H1 (cell line): ENCODE results near the gene ACSF3. TPM values are rescaled to one million over a fixed set of nuclear protein-coding genes. Genes with fewer than 3 reads are reported as not detected.

ENCODE experiments used
- CEBPB ChIP-seq: IDR thresholded peaks from 2 replicates; pipeline ENCODE4 v1.6.1; 2012; ENCODE audit warnings: low read depth, low read length
- EGR1 ChIP-seq: IDR thresholded peaks from 2 replicates; pipeline ENCODE4 v1.6.1; 2011; ENCODE audit warnings: low read depth, low read length, borderline replicate concordance
- KDM5A ChIP-seq: fragments of 200-600 bp; IDR thresholded peaks from 2 replicates; pipeline ENCODE4 v1.7.1; 2012; ENCODE audit warnings: mild to moderate bottlenecking, low read length, inconsistent platforms, mixed read lengths
- NANOG ChIP-seq: IDR thresholded peaks from 2 replicates; pipeline ENCODE4 v1.6.1; 2011; ENCODE audit warnings: low read length, low read depth, mild to moderate bottlenecking, inconsistent platforms; ENCODE audit not compliant: insufficient read depth, poor library complexity, severe bottlenecking
- POLR2AphosphoS5 ChIP-seq: IDR thresholded peaks from 2 replicates; pipeline ENCODE4 v1.6.1; 2011; ENCODE audit warnings: low read depth, low read length
- RAD21 ChIP-seq, 2 experiments: IDR thresholded peaks in 1 of 2; conservative IDR thresholded peaks in 1 of 2; 2 replicates each; pipeline ENCODE4 v1.6.1; 2011; ENCODE audit warnings: low read depth in 2 of 2, low read length in 2 of 2, improper control_type of control experiment in 1 of 2, inconsistent platforms in 1 of 2, mild to moderate bottlenecking in 1 of 2, moderate library complexity in 1 of 2
- TAF7 ChIP-seq: optimal IDR thresholded peaks from 2 replicates; pipeline ENCODE3; 2011; ENCODE audit warnings: low read depth, mild to moderate bottlenecking, inconsistent platforms, low read length, moderate library complexity, borderline replicate concordance
- YY1 ChIP-seq: IDR thresholded peaks from 2 replicates; pipeline ENCODE4 v1.6.1; 2011; ENCODE audit warnings: low read depth, mild to moderate bottlenecking, low read length
- polyA plus RNA-seq, 7 experiments: library from polyadenylated mRNA; depleted of rRNA in 3 of 7; stranded (reverse) in 5 of 7; unstranded in 2 of 7; fragments of >200 nt in 5 of 7; fragments of 200-250 nt in 2 of 7; gene quantifications; 1 replicate in 5 of 7; 2 replicates in 1 of 7; 4 replicates in 1 of 7; pipeline versions ENCODE4 v1.2.1 to v1.2.3, GENCODE V29; 2011 to 2013; ENCODE audit warnings: missing spikeins in 2 of 7, mixed read lengths in 2 of 7
- total RNA-seq: library from RNA; stranded (reverse); fragmentation: NEBNext Ultra II Directional; extraction: Animal tissue kit (Norgen Biotek cat#: 25700); gene quantifications from 2 replicates; pipeline ENCODE4 v1.2.1, GENCODE V29; 2021
- TF ChIP-seq, protein P1 (sequence below): fragments of 300-600 bp; sonication (generic); IDR thresholded peaks from 2 replicates; pipeline ENCODE4 v1.7.1; 2012; ENCODE audit warnings: low read length, moderate library complexity, mild to moderate bottlenecking, inconsistent platforms; ENCODE audit not compliant: insufficient replicate concordance
- TF ChIP-seq, protein P2 (sequence below): IDR thresholded peaks from 2 replicates; pipeline ENCODE4 v1.6.1; 2011; ENCODE audit warnings: low read length, improper control_type of control experiment

ACSF3 gene
- total and polyA plus RNA-seq, 2 of the 8 experiments (the other 6 are each of a cell fraction or from before 2014, with no cell fraction given) = 15.6 to 22.9 TPM

GRCh38 chr16:89105599-89106151 is 12.0 kb downstream of the ACSF3 start (continued):
- TF ChIP-seq, protein P1, sequence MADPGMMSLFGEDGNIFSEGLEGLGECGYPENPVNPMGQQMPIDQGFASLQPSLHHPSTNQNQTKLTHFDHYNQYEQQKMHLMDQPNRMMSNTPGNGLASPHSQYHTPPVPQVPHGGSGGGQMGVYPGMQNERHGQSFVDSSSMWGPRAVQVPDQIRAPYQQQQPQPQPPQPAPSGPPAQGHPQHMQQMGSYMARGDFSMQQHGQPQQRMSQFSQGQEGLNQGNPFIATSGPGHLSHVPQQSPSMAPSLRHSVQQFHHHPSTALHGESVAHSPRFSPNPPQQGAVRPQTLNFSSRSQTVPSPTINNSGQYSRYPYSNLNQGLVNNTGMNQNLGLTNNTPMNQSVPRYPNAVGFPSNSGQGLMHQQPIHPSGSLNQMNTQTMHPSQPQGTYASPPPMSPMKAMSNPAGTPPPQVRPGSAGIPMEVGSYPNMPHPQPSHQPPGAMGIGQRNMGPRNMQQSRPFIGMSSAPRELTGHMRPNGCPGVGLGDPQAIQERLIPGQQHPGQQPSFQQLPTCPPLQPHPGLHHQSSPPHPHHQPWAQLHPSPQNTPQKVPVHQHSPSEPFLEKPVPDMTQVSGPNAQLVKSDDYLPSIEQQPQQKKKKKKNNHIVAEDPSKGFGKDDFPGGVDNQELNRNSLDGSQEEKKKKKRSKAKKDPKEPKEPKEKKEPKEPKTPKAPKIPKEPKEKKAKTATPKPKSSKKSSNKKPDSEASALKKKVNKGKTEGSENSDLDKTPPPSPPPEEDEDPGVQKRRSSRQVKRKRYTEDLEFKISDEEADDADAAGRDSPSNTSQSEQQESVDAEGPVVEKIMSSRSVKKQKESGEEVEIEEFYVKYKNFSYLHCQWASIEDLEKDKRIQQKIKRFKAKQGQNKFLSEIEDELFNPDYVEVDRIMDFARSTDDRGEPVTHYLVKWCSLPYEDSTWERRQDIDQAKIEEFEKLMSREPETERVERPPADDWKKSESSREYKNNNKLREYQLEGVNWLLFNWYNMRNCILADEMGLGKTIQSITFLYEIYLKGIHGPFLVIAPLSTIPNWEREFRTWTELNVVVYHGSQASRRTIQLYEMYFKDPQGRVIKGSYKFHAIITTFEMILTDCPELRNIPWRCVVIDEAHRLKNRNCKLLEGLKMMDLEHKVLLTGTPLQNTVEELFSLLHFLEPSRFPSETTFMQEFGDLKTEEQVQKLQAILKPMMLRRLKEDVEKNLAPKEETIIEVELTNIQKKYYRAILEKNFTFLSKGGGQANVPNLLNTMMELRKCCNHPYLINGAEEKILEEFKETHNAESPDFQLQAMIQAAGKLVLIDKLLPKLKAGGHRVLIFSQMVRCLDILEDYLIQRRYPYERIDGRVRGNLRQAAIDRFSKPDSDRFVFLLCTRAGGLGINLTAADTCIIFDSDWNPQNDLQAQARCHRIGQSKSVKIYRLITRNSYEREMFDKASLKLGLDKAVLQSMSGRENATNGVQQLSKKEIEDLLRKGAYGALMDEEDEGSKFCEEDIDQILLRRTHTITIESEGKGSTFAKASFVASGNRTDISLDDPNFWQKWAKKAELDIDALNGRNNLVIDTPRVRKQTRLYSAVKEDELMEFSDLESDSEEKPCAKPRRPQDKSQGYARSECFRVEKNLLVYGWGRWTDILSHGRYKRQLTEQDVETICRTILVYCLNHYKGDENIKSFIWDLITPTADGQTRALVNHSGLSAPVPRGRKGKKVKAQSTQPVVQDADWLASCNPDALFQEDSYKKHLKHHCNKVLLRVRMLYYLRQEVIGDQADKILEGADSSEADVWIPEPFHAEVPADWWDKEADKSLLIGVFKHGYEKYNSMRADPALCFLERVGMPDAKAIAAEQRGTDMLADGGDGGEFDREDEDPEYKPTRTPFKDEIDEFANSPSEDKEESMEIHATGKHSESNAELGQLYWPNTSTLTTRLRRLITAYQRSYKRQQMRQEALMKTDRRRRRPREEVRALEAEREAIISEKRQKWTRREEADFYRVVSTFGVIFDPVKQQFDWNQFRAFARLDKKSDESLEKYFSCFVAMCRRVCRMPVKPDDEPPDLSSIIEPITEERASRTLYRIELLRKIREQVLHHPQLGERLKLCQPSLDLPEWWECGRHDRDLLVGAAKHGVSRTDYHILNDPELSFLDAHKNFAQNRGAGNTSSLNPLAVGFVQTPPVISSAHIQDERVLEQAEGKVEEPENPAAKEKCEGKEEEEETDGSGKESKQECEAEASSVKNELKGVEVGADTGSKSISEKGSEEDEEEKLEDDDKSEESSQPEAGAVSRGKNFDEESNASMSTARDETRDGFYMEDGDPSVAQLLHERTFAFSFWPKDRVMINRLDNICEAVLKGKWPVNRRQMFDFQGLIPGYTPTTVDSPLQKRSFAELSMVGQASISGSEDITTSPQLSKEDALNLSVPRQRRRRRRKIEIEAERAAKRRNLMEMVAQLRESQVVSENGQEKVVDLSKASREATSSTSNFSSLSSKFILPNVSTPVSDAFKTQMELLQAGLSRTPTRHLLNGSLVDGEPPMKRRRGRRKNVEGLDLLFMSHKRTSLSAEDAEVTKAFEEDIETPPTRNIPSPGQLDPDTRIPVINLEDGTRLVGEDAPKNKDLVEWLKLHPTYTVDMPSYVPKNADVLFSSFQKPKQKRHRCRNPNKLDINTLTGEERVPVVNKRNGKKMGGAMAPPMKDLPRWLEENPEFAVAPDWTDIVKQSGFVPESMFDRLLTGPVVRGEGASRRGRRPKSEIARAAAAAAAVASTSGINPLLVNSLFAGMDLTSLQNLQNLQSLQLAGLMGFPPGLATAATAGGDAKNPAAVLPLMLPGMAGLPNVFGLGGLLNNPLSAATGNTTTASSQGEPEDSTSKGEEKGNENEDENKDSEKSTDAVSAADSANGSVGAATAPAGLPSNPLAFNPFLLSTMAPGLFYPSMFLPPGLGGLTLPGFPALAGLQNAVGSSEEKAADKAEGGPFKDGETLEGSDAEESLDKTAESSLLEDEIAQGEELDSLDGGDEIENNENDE = no peak
- TF ChIP-seq YY1 = no peak
- TF ChIP-seq NANOG = no peak
- no peak for TF ChIP-seq EGR1
- no peak for TF ChIP-seq RAD21 (IDR thresholded peaks at IDR 0.05 in 1 of 2, conservative IDR thresholded peaks at IDR 0.05 in 1 of 2; ENCODE audit: low read depth in 2 of 2, low read length in 2 of 2)
- TF ChIP-seq, protein P2, sequence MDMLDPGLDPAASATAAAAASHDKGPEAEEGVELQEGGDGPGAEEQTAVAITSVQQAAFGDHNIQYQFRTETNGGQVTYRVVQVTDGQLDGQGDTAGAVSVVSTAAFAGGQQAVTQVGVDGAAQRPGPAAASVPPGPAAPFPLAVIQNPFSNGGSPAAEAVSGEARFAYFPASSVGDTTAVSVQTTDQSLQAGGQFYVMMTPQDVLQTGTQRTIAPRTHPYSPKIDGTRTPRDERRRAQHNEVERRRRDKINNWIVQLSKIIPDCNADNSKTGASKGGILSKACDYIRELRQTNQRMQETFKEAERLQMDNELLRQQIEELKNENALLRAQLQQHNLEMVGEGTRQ = no peak
- TF ChIP-seq CEBPB = no peak
- no peak for TF ChIP-seq KDM5A
- TF ChIP-seq TAF7 = no peak
- no peak for TF ChIP-seq POLR2AphosphoS5
- TF ChIP-seq, all 59 proteins: peak for 0
